ENCODE measurements around the gene RFNG.
"Not testable (repeated sequence)": the region's sequence is repeated elsewhere in the genome, so short reads cannot be mapped to it uniquely, and the experiment has no call there.

Gene RFNG

GRCh38 chr17:82045936-82046484 is 5.6 kb downstream of the RFNG start:
- DNase-seq = no peak

GRCh38 chr17:82043507-82043906 is 8.1 kb downstream of the RFNG start:
- no peak for DNase-seq

GRCh38 chr17:82042649-82043048 is 9.0 kb downstream of the RFNG start:
- DNase-seq = no peak

GRCh38 chr17:82041144-82041814 is 10.3 kb downstream of the RFNG start:
- no peak for DNase-seq

- DNase-seq = no peak
These were observed 11.8 kb downstream of the RFNG start for GRCh38 chr17:82039695-82040299.

- DNase-seq = not testable (repeated sequence)
These were observed 12.7 kb downstream of the RFNG start for GRCh38 chr17:82038796-82039409.

GRCh38 chr17:82037889-82038195 is 13.8 kb downstream of the RFNG start:
- no peak for DNase-seq

- DNase-seq = peak; percentile 80 to 98 (median 95)
These were observed 14.3 kb downstream of the RFNG start, which contains the start of gene DCXR for GRCh38 chr17:82037092-82037888. Gene DCXR, minus strand, starts transcription at chr17:82037697. Its CDS starts 15 bp downstream, at chr17:82037682.

- DNase-seq = no peak
These were observed 14.9 kb downstream of the RFNG start for GRCh38 chr17:82036634-82037091.

GRCh38 chr17:82035956-82036633 is 15.5 kb downstream of the RFNG start:
- no peak for DNase-seq

GRCh38 chr17:82035488-82035887 is 16.1 kb downstream of the RFNG start:
- DNase-seq = no peak

- DNase-seq = peak in 1 of 51 donors; percentile 11
These were observed 17.1 kb downstream of the RFNG start for GRCh38 chr17:82034371-82035011.

- DNase-seq = no peak
These were observed 18.1 kb downstream of the RFNG start for GRCh38 chr17:82033359-82034085.

GRCh38 chr17:82031885-82032627 is 19.6 kb downstream of the RFNG start:
- DNase-seq = no peak

GRCh38 chr17:82031303-82031884 is 20.2 kb downstream of the RFNG start, which contains the start of gene RAC3:
Gene RAC3, plus strand, starts transcription at chr17:82031678. Its CDS starts 84 bp downstream, at chr17:82031762.
- peak in 2 of 51 donors; percentile 23 to 43 for DNase-seq

- peak; percentile 13 to 88 (median 69) for DNase-seq
These were observed 20.9 kb downstream of the RFNG start for GRCh38 chr17:82030470-82031302.

GRCh38 chr17:82029990-82030469 is 21.6 kb downstream of the RFNG start:
- DNase-seq = peak in 1 of 51 donors; percentile 11
